Fibroblast of mammary gland (primary cell): ENCODE results near the gene FTO.
A peak's percentile ranks its signal among the peaks of the same experiment; 100 is the strongest.

Source experiments
- DNase-seq: peaks from one replicate; pipeline ENCODE4 v3.0.0-alpha.2; 2010; ENCODE audit warnings: low read depth
- H3K4me3 ChIP-seq: 2 replicates; pipeline ENCODE4 v1.5.1; 2011; ENCODE audit warnings: low read depth, mild to moderate bottlenecking, low read length, moderate library complexity; ENCODE audit not compliant: control insufficient read depth
- CTCF ChIP-seq: conservative IDR thresholded peaks from 2 replicates; pipeline ENCODE4 v1.5.1; 2011; ENCODE audit warnings: low read depth, low read length, inconsistent platforms; ENCODE audit not compliant: control insufficient read depth, insufficient read depth

Gene FTO

GRCh38 chr16:54053891-54054820 is 350.2 kb downstream of the FTO start:
- no peak overlapping the region for H3K4me3 ChIP-seq
- no peak for TF ChIP-seq CTCF
- no peak for DNase-seq

GRCh38 chr16:54055191-54055590 is 351.2 kb downstream of the FTO start:
- TF ChIP-seq CTCF: no peak
- H3K4me3 ChIP-seq: no peak overlapping the region
- no peak for DNase-seq

- peak; percentile 20 for DNase-seq
- no peak for TF ChIP-seq CTCF
- no peak overlapping the region for H3K4me3 ChIP-seq
Observed at GRCh38 chr16:54055864-54056263, 351.9 kb downstream of the FTO start.

- no peak for DNase-seq
- no peak for TF ChIP-seq CTCF
Observed at GRCh38 chr16:54056921-54057320, 353.0 kb downstream of the FTO start.

DNA sequence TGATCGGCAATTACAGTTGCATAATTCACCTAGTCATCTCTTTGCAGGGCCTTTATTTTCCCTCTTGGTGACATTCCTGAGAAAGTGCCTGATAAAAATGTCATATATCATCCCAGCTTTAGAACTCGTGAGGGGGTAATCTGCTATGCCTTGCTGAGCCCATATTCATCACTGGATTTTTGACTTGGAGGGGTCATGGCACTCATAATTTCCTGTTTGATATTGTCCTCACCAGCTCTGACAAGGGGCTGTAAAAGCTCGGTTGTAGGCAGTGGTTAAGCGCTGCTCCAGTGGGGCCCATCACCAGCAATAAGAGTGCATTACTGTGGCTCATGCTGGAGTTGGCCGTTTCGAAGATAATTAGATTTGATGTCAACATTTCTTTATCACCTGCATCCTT is 355.4 kb downstream of the FTO start:
- H3K4me3 ChIP-seq: no peak overlapping the region
- DNase-seq: no peak
- no peak for TF ChIP-seq CTCF

More at GRCh38 chr16:54056921-54057320, 353.0 kb downstream of the FTO start:
- no peak overlapping the region for H3K4me3 ChIP-seq

DNA sequence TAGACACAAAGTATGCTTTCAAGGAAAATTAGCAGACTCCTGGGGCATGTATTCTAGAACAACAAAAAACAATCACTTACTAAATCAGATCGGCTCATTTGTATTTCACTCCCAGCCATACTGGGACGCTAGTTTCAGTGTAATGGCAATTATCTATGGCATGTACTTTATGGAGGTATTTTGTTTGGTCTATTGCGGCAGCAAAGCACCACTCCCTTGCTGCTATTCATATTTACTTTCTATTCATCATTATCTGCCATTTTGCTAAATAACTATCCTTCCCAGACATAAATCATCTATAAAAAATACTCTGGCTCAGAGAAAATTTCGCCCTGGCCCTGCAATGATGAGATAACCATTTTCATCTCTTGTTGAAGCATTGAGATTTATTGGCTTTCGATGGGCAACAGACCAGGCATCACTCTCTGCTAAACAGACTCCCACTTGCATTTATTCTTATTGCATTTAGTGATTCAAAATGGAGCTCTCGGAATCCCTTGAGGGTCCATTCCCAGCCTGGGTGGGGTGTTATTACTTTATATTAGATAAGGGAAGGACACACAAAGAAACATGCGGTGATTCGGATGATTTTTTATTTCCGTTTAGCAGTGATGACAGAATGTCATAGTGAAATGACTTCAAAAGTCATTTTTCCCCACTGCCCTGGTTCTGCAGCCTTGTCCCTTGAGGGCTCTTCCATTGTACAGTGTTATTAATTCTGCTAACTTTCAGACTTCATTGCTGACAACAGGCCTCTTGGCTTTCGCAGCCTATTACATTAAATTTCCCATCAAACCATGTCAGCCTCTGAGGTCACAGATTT is 356.9 kb downstream of the FTO start:
- DNase-seq: no peak
- no peak overlapping the region for H3K4me3 ChIP-seq
- TF ChIP-seq CTCF: no peak
